Tibial nerve (tissue), 3 donors: ENCODE data around the gene ZDHHC5.

Experiments used
- POLR2A ChIP-seq, 2 donors: fragments of 450-650 bp; IDR thresholded peaks; one replicate each; pipeline ENCODE4 v1.6.1; 2017; ENCODE audit warnings: antibody characterized with exemption in 2 of 2, mild to moderate bottlenecking in 2 of 2, moderate library complexity in 2 of 2
- TF ChIP-seq, protein P1 (sequence below), 5 experiments: fragments of 200-600 bp in 3 of 5; fragments of 450-650 bp in 2 of 5; sonication (generic) in 3 of 5; IDR thresholded peaks; one replicate each; pipeline ENCODE4 v1.5.1; 2016 to 2019; ENCODE audit warnings: antibody characterized with exemption in 5 of 5, mild to moderate bottlenecking in 3 of 5, moderate library complexity in 2 of 5

DNA sequence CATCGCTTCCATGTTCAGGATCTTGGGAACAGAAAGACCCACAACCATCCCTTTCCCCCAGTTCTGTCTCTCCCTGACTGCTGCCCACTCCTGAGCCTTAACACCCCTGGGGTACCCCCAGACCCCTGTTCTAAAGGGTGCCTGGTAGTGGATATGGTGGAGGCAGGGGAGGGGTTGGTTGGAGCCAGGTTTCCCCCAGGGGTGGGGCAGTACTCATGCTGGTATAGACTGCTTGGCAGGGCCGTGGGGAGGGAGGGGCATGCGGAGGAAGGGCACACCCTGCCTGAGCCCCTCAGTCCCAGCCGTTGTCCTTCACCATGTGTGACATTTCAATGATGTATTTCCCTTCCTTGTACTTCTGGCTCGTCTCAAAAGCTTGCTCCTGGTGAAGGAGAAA is 22.2 kb upstream of the ZDHHC5 start:
- TF ChIP-seq, protein P1, sequence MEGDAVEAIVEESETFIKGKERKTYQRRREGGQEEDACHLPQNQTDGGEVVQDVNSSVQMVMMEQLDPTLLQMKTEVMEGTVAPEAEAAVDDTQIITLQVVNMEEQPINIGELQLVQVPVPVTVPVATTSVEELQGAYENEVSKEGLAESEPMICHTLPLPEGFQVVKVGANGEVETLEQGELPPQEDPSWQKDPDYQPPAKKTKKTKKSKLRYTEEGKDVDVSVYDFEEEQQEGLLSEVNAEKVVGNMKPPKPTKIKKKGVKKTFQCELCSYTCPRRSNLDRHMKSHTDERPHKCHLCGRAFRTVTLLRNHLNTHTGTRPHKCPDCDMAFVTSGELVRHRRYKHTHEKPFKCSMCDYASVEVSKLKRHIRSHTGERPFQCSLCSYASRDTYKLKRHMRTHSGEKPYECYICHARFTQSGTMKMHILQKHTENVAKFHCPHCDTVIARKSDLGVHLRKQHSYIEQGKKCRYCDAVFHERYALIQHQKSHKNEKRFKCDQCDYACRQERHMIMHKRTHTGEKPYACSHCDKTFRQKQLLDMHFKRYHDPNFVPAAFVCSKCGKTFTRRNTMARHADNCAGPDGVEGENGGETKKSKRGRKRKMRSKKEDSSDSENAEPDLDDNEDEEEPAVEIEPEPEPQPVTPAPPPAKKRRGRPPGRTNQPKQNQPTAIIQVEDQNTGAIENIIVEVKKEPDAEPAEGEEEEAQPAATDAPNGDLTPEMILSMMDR (IDR thresholded peaks at IDR 0.05): no peak
- TF ChIP-seq POLR2A (IDR thresholded peaks at IDR 0.05): no peak
